HEK293T (cell line): Measurements from ENCODE around the gene CLHC1.

ENCODE experiments used
- BHLHE40 ChIP-seq: fragments of 450-650 bp; IDR thresholded peaks from 2 replicates; pipeline ENCODE4 v1.6.1; 2016; ENCODE audit warnings: mild to moderate bottlenecking, moderate library complexity, borderline replicate concordance
- CTBP1 ChIP-seq: fragments of 450-650 bp; IDR thresholded peaks from 2 replicates; pipeline ENCODE4 v1.6.1; 2016; ENCODE audit warnings: borderline replicate concordance
- ELF4 ChIP-seq: fragments of 450-650 bp; IDR thresholded peaks from 2 replicates; pipeline ENCODE4 v1.6.1; 2017; ENCODE audit warnings: antibody characterized with exemption
- FOXA1 ChIP-seq: fragments of 450-650 bp; IDR thresholded peaks from 2 replicates; pipeline ENCODE4 v1.6.1; 2016; ENCODE audit warnings: mild to moderate bottlenecking
- FOXK2 ChIP-seq: fragments of 450-650 bp; IDR thresholded peaks from 2 replicates; pipeline ENCODE4 v1.6.1; 2016; ENCODE audit warnings: mild to moderate bottlenecking
- FOXM1 ChIP-seq: fragments of 450-650 bp; IDR thresholded peaks from 2 replicates; pipeline ENCODE4 v1.6.1; 2017; ENCODE audit warnings: mild to moderate bottlenecking, borderline replicate concordance
- HDGF ChIP-seq: fragments of 450-650 bp; IDR thresholded peaks from 2 replicates; pipeline ENCODE4 v1.6.1; 2017; ENCODE audit warnings: antibody characterized with exemption, borderline replicate concordance
- LEF1 ChIP-seq: fragments of 450-650 bp; IDR thresholded peaks from 2 replicates; pipeline ENCODE4 v1.6.1; 2017; ENCODE audit warnings: mild to moderate bottlenecking, borderline replicate concordance
- SP1 ChIP-seq: fragments of 450-650 bp; IDR thresholded peaks from 2 replicates; pipeline ENCODE4 v1.6.1; 2017
- SUZ12 ChIP-seq: fragments of 450-650 bp; IDR thresholded peaks from 2 replicates; pipeline ENCODE4 v1.6.1; 2016; ENCODE audit warnings: mild to moderate bottlenecking
- TF ChIP-seq, protein P1 (sequence below): fragments of 450-650 bp; IDR thresholded peaks from 2 replicates; pipeline ENCODE4 v1.6.1; 2016

DNA sequence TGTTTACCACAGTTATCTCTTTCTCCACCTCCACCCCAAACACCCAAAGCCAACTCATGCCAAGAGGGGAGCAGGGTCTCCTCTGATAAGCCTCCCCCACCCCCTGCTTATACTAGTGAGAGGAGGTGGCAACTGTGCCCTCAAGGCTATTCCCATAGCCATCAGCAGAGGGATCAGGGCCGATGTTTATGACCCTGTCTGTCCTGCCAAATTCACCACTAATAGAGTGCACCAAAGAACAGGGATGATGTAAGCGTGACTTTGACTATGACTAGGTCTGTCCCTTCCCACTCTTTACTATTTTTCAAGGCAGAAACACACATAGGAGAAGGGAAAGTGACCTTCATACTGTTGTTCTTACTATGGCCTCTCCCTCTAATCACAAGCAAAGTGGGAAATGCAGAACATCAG is 74.6 kb downstream of the CLHC1 start:
- no peak for TF ChIP-seq LEF1
- TF ChIP-seq SP1, result no peak
- no peak for TF ChIP-seq FOXM1
- no peak for TF ChIP-seq ELF4
- TF ChIP-seq SUZ12, result no peak
- TF ChIP-seq FOXK2, result no peak
- TF ChIP-seq, protein P1, sequence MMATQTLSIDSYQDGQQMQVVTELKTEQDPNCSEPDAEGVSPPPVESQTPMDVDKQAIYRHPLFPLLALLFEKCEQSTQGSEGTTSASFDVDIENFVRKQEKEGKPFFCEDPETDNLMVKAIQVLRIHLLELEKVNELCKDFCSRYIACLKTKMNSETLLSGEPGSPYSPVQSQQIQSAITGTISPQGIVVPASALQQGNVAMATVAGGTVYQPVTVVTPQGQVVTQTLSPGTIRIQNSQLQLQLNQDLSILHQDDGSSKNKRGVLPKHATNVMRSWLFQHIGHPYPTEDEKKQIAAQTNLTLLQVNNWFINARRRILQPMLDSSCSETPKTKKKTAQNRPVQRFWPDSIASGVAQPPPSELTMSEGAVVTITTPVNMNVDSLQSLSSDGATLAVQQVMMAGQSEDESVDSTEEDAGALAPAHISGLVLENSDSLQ, result no peak
- no peak for TF ChIP-seq HDGF
- TF ChIP-seq CTBP1, result no peak
- no peak for TF ChIP-seq BHLHE40
- no peak for TF ChIP-seq FOXA1
